ENCODE measurements around the gene ZNF75A.
A peak's percentile ranks its signal among the peaks of the same experiment; 100 is the strongest.

Gene ZNF75A

DNA sequence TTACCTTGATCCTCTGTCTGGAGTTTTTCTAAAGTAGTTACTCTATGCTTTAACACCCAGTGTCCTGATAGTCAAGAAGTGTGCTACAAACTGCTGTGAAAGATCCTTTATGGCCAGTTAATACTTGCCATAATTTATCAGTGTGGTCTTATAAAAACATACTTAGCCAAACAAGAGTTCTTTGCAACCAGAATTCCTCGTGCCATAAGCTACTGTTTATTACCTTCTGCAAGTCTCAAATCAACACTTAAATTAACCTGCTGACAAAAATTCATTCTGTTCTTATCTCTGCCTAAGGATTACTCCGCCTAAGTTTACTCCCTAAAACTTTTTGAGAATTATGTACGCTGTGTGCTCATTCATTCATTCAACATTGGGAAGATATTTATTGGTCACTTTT is 22.8 kb downstream of the ZNF75A start (continued):
- TF ChIP-seq ZNF37A (tag by site-specific recombination; IDR thresholded peaks at IDR 0.05): no peak
- TF ChIP-seq TCF7L2 (IDR thresholded peaks at IDR 0.05; ENCODE audit: borderline replicate concordance, low read depth, low read length): no peak
- TF ChIP-seq ZSCAN30 (tag by site-specific recombination; IDR thresholded peaks at IDR 0.05): 0 out of 2 replicates have a peak, but pooled peaks have one; percentile 40

DNA sequence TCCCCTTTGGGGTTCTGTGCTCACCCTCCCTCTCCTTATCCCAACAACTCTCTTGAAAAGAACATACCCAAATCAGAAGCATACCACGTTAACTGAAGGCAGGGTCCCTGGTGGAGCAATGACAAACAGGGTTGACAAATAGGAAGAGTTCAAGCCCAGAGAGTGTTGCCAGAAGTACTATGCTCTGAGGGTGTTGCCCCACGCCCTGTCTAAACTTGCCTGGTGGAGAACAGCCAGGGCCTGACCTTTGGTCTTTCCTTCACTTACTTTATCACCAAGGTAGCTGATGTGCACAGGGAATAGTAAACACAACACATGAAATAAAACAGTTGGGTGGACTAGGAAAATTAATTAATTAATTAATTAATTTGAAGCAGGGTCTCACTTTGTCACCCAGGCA is 23.3 kb downstream of the ZNF75A start:
- H3K4me3 ChIP-seq (ENCODE audit: low read depth, low read length): no peak overlapping the region
- ChIA-PET CTCF (no interaction called here), POLR2A (no interaction called here)
- no peak overlapping the region for H3K27ac ChIP-seq (ENCODE audit: extremely low read depth, low read depth, low read length)
- TF ChIP-seq MEIS1 (CRISPR knock-in tag; IDR thresholded peaks at IDR 0.05; ENCODE audit: borderline replicate concordance): no peak
- no peak for TF ChIP-seq ZNF677 (tag by site-specific recombination; IDR thresholded peaks at IDR 0.05)
- no peak for TF ChIP-seq ZBTB20 (tag by site-specific recombination; IDR thresholded peaks at IDR 0.05)
- TF ChIP-seq, protein P1, sequence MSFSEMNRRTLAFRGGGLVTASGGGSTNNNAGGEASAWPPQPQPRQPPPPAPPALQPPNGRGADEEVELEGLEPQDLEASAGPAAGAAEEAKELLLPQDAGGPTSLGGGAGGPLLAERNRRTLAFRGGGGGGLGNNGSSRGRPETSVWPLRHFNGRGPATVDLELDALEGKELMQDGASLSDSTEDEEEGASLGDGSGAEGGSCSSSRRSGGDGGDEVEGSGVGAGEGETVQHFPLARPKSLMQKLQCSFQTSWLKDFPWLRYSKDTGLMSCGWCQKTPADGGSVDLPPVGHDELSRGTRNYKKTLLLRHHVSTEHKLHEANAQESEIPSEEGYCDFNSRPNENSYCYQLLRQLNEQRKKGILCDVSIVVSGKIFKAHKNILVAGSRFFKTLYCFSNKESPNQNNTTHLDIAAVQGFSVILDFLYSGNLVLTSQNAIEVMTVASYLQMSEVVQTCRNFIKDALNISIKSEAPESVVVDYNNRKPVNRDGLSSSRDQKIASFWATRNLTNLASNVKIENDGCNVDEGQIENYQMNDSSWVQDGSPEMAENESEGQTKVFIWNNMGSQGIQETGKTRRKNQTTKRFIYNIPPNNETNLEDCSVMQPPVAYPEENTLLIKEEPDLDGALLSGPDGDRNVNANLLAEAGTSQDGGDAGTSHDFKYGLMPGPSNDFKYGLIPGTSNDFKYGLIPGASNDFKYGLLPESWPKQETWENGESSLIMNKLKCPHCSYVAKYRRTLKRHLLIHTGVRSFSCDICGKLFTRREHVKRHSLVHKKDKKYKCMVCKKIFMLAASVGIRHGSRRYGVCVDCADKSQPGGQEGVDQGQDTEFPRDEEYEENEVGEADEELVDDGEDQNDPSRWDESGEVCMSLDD (tag by site-specific recombination; IDR thresholded peaks at IDR 0.05): no peak
- TF ChIP-seq ZNF394 (tag by site-specific recombination; IDR thresholded peaks at IDR 0.05; ENCODE audit: borderline replicate concordance): no peak
- TF ChIP-seq ZNF596 (tag by site-specific recombination; IDR thresholded peaks at IDR 0.05): no peak
- H3K9me3 ChIP-seq (ENCODE audit: control insufficient read depth, insufficient read depth, low read depth, low read length): no peaks in the 10 kb centered on the region
- no peaks in the 10 kb centered on the region for H3K36me3 ChIP-seq (ENCODE audit: control insufficient read depth in 2 of 2, insufficient read depth in 1 of 2, low read length in 2 of 2)
- no peaks in the 10 kb centered on the region for H3K4me1 ChIP-seq (ENCODE audit: control insufficient read depth, insufficient read depth, low read length)

DNA sequence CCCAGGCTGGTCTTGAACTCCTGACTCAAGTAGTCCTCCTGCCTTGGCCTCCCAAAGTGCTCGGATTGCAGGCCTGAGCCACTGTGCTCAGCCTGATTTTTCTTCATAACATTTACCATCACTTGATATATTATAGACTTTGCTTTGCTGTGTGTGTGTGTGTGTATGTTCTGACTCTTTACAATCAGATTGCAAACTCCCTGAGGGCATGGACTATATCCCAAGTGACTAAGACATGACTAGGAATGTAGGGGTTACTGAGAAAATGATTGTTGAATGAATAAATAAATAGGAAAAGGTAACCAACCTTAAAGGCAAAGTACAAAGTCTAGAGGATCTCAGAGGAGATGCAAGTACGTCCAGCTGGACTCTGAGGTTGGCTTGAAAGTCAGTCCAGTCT is 40.7 kb downstream of the ZNF75A start:
- CTCF ChIA-PET: interaction anchor here (0.6 kb wide), 1 partner anchor 154 kb away, joined by 5 read pairs; no protein-coding TSS in a partner anchor
- TF ChIP-seq ZNF174 (tag by site-specific recombination; IDR thresholded peaks at IDR 0.05): no peak
- no peak for TF ChIP-seq ZNF555 (tag by site-specific recombination; conservative IDR thresholded peaks at IDR 0.05)
- TF ChIP-seq, protein P2, sequence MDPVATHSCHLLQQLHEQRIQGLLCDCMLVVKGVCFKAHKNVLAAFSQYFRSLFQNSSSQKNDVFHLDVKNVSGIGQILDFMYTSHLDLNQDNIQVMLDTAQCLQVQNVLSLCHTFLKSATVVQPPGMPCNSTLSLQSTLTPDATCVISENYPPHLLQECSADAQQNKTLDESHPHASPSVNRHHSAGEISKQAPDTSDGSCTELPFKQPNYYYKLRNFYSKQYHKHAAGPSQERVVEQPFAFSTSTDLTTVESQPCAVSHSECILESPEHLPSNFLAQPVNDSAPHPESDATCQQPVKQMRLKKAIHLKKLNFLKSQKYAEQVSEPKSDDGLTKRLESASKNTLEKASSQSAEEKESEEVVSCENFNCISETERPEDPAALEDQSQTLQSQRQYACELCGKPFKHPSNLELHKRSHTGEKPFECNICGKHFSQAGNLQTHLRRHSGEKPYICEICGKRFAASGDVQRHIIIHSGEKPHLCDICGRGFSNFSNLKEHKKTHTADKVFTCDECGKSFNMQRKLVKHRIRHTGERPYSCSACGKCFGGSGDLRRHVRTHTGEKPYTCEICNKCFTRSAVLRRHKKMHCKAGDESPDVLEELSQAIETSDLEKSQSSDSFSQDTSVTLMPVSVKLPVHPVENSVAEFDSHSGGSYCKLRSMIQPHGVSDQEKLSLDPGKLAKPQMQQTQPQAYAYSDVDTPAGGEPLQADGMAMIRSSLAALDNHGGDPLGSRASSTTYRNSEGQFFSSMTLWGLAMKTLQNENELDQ (tag by site-specific recombination; IDR thresholded peaks at IDR 0.05; ENCODE audit: low read depth): no peak
- TF ChIP-seq ZNF473 (tag by site-specific recombination; IDR thresholded peaks at IDR 0.05): no peak
- TF ChIP-seq ZNF335 (tag by site-specific recombination; conservative IDR thresholded peaks at IDR 0.05): no peak
- TF ChIP-seq ZBTB48 (tag by site-specific recombination; IDR thresholded peaks at IDR 0.05): no peak
- TF ChIP-seq ZNF239 (tag by site-specific recombination; IDR thresholded peaks at IDR 0.05): no peak
- no peak for TF ChIP-seq TRIM28 (IDR thresholded peaks at IDR 0.05; ENCODE audit: borderline replicate concordance, low read length)
- no peak for TF ChIP-seq ZNF140 (tag by site-specific recombination; IDR thresholded peaks at IDR 0.05)
- no peak for TF ChIP-seq ZNF664 (tag by site-specific recombination; IDR thresholded peaks at IDR 0.05)
- TF ChIP-seq HOXA7 (CRISPR knock-in tag; IDR thresholded peaks at IDR 0.05; ENCODE audit: borderline replicate concordance): no peak
- TF ChIP-seq ZNF623 (tag by site-specific recombination; IDR thresholded peaks at IDR 0.05): no peak
- no peak for TF ChIP-seq ZNF121 (tag by site-specific recombination; IDR thresholded peaks at IDR 0.05)
- TF ChIP-seq SETDB1 (IDR thresholded peaks at IDR 0.05; ENCODE audit: insufficient read length, low read length): no peak
- TF ChIP-seq, protein P3, sequence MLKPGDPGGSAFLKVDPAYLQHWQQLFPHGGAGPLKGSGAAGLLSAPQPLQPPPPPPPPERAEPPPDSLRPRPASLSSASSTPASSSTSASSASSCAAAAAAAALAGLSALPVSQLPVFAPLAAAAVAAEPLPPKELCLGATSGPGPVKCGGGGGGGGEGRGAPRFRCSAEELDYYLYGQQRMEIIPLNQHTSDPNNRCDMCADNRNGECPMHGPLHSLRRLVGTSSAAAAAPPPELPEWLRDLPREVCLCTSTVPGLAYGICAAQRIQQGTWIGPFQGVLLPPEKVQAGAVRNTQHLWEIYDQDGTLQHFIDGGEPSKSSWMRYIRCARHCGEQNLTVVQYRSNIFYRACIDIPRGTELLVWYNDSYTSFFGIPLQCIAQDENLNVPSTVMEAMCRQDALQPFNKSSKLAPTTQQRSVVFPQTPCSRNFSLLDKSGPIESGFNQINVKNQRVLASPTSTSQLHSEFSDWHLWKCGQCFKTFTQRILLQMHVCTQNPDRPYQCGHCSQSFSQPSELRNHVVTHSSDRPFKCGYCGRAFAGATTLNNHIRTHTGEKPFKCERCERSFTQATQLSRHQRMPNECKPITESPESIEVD (tag by site-specific recombination; IDR thresholded peaks at IDR 0.05): no peak
- no peak for TF ChIP-seq ZNF2 (tag by site-specific recombination; IDR thresholded peaks at IDR 0.05)
- no peak for TF ChIP-seq GLI2 (tag by site-specific recombination; IDR thresholded peaks at IDR 0.05; ENCODE audit: borderline replicate concordance, low read depth)
- POLR2A ChIA-PET: no interaction called here

More for the DNA sequence above, 40.7 kb downstream of the ZNF75A start:
- no peaks in the 10 kb centered on the region for H3K36me3 ChIP-seq (ENCODE audit: control insufficient read depth in 2 of 2, insufficient read depth in 1 of 2, low read length in 2 of 2)
- H3K4me1 ChIP-seq (ENCODE audit: control insufficient read depth, insufficient read depth, low read length): no peaks in the 10 kb centered on the region
- no peak overlapping the region for H3K27ac ChIP-seq (ENCODE audit: extremely low read depth, low read depth, low read length)
- H3K4me3 ChIP-seq (ENCODE audit: low read depth, low read length): no peak overlapping the region
- no peaks in the 10 kb centered on the region for H3K9me3 ChIP-seq (ENCODE audit: control insufficient read depth, insufficient read depth, low read depth, low read length)

All from HEK293 (cell line).